ACHN (cell line): ENCODE data around the gene MPIG6B.
A peak's percentile ranks its signal among the peaks of the same experiment; 100 is the strongest.

Source experiments
- DNase-seq: peaks from one replicate; pipeline ENCODE4 v3.0.0-alpha.2; 2015
- in situ Hi-C: cut with HindIII; loops from 2 replicates; pipeline ENCODE4 v1.10.0; 2017; ENCODE audit warnings: low sequenced_read_pairs, low pct_ligation_motif_present, low pct_unique_long_range_greater_than_20kb

MPIG6B gene

GRCh38 chr6:31717499-31718222 lies 5.5 kb upstream of the MPIG6B start:
- in situ Hi-C loops, result no loop called here
- DNase-seq, result no peak

DNA sequence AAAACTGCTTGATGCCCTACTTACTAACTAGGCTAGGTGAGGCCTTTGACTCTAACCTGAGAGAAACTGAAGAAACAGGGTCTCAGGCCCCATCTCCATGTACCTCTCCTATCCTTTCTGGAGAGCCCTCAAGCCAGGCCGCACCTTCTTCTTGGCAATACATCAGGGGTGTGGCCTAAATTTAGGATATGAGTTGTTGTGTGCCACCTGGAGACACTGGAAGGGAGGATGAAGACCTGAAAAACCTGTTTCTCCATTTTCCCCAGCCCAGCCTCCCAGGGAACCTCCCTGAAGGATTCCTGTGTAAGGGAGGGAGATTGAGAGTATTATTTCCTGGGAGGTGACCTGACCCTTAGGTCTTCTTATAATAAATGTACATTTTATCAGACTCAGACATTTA lies 4.9 kb upstream of the MPIG6B start:
- no peak for DNase-seq
- in situ Hi-C loops, result no loop called here

GRCh38 chr6:31719001-31719400 lies 4.2 kb upstream of the MPIG6B start:
- DNase-seq, result no peak
- in situ Hi-C loops, result no loop called here

DNA sequence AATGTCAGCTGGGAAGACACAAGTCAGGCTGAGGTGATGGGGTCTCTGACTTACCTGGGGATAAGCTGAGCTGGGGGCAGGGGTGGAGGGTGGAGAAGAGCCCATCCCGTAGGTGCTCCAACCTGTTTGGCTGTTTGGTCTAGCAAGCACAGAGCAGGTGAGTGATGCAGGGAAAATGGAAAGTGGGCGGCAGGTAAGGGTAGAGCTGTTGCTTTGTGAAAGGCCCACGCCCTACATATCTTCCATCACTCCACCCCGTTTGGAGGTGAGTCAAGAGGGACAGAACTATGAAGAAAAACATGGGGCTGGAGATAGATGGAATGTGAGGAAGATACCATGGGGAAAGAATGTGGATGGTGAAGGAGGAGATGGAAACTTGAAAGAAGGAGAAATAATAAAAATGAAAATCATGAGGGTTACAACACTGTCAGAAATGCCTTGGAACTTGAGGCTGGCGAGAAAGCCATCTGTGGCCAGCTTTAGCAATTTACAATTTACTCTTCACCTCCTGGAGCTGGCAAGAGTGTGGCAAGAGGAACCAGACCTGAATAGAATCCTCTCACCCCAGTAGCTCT lies 2.9 kb upstream of the MPIG6B start:
- in situ Hi-C loops, result no loop called here
- DNase-seq, result no peak

DNA sequence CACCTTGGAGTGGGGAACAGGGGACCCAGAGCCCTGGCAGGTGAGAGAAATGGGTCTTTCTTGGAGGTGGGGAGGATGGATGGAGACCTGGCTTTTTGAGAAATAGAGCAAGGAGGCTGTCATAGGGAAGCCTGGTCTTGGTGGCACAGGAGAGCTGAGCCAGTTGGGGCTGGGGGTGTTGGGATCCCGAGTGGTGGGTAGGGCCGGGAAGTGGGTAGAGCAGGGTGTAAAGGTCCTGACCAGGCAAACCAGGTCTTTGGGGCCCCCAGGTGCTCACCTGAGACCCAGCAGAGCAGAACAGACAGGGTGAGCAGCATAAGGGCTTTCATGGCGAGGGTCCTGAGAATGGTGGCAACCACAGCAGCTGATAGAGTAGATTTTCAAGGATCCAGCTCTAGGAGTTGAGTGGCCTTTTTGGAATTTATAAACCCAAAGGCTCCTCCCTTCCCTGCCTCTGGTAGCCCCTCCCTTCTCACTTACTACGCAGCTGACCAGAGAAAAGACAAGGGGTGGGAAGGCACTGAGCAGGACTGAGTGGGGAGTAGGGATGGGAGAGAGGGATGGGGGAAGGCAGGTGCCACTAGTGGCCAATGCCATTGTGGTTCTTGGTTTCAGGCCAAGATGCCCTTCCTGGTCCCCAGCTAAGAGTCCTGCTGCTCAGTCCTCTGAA lies 1.7 kb upstream of the MPIG6B start, which contains the start of gene LY6G6C:
Gene LY6G6C (minus strand): TSS at position 396 of the 670 bp plus-strand sequence. CDS start 67 bp downstream, at position 329.
- in situ Hi-C loops, result no loop called here
- no peak for DNase-seq

DNA sequence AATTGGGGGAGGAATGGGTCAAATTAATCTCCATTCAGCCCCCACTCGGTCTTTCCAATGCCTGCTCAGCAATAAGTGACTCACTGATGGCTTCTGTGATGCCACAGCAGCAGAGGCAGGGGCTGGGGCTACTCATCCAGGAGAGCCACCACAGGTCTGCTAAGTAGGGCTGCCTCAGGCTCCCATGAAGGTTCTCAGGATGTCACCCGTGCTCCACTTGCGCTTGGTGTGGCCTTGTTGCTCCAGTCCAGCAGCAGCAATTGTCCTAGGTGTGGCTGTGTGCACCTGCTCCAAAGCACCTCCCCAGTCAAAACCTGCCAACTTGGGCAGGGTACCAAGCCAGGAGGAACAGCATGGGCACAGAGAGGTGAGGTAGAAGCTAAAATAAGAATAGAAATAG lies 1.0 kb upstream of the MPIG6B start:
- no peak for DNase-seq
- in situ Hi-C loops, result no loop called here

GRCh38 chr6:31723980-31724691 lies 963 bp downstream of the MPIG6B start:
- DNase-seq, result no peak

DNA sequence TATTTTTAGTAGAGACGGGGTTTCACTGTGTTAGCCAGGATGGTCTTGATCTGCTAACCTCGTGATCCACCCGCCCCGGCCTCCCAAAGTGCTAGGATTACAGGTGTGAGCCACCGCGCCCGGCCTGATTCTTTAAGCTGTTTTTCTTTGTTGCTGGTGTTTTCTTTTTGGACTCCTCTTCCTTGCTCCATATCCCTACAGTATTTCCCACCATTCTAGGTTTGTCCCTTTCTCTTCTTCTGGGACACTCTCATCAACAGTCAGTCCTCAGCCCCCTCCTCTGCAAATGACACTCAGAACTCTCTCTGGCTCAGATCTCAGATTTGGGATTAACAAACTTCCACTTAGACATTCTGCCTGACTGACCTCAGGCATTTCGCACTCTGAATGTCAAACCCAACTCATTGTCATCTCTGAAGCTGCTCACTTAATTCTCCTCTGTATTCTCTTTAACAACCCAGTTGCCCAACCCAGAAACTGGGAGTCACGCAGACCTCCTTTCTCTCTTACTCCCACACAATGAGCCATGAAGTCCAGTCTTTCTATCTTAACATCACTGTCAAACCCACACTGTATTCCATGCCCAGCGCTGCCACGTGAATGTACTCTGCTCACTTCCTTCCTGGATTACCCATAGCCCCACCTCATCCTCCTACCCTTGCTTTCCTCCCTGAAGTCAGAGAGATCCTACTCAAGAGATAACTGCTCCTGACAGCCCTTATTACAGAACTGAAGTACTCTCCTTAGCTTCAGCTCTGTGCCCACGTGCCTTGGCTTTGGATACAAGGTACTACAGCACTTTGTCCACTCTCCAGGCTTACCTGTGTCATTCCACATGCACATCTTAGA lies 2.6 kb downstream of the MPIG6B start:
- no peak for DNase-seq
- in situ Hi-C loops, result no loop called here

More at GRCh38 chr6:31723980-31724691, 963 bp downstream of the MPIG6B start:
- in situ Hi-C loops, result no loop called here

- in situ Hi-C loops, result no loop called here
- no peak for DNase-seq
These were observed 4.0 kb downstream of the MPIG6B start for GRCh38 chr6:31727034-31727716.

DNA sequence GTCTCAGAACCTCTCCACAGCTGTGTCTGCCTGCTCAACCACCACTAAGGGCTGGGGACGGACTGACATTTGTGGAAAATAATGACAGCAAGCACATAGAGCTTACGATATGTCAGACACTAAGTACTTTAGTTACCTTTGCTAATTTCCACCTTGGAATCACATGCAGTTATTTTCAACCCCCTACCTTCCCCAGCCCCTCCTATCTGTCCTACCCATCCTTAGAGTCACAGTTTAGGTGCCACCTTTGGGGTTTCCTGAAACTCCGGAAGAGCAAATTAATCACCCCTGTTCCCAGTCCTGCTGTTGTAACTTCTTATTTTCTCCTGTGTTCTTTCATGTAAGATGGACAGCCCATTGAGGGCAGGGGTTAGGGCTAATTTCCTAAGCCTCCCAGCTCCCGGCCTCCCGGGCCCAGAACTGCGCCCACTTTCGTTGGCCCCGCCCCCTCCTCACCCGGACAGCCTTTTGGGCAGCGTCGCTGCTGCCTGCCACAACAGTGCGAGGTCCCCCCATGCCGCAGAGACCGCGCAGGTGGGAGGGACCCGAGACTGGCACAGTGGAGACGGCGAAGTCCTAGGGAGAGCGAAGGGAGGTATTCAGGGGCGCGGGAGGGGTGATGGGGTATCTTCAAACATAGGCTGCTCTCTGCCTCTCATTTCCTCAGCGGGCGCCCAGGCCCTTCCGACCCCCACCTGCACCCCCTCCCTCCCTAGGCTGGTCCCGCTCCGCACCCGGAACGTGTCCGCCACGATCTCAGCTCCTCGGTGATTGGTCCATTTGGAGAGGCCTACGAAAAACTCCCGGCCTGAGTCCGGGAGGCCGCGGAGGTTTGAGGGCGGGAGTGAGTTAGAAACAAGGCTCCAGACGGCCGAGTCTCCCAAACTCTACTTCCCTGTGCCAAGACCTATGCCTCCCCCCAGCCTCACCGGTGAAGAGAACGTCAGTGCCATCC lies 4.8 kb downstream of the MPIG6B start:
- no peak for DNase-seq
- in situ Hi-C loops, result no loop called here

DNA sequence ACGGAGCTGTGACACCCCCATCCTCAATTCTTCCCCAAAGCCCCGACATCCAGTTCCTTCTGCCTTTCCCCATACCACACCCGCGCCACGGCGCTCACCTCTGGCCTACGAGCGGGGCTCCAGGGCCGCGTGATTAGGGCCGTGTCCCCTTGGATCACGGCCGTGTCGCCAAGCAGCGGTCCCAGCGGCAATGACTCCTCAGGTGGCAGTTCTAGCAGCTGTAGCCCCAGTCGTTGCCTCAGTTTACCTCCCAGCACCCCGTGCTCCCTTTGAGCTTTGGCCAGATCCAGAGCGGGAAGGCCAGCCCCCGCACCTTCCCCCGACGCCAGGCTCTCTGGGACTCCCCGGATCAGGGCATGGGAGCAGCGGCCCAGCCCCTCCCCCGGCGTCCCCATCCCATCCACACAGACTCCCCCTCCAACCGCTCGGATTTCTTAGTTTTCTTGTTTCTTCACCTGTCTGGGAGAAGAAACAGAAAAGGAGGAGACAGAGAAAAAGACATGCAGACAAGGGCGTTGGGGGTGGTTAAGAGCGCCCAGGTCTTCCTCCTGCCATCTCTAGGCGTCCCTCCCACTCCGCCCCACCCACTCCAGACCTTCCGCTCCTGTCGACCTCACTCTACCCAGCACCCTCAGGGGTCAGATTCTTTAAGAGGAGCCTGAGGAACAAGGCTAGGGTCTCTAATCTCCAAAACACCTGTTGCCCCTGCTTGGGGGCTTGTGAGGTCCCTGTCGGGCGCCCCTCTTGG lies 5.8 kb downstream of the MPIG6B start, which contains the start of gene DDAH2:
Gene DDAH2 (minus strand): TSS at position 533 of the 748 bp plus-strand sequence. CDS start 138 bp downstream, at position 395.
- in situ Hi-C loops, result no loop called here
- DNase-seq, result no peak

DNA sequence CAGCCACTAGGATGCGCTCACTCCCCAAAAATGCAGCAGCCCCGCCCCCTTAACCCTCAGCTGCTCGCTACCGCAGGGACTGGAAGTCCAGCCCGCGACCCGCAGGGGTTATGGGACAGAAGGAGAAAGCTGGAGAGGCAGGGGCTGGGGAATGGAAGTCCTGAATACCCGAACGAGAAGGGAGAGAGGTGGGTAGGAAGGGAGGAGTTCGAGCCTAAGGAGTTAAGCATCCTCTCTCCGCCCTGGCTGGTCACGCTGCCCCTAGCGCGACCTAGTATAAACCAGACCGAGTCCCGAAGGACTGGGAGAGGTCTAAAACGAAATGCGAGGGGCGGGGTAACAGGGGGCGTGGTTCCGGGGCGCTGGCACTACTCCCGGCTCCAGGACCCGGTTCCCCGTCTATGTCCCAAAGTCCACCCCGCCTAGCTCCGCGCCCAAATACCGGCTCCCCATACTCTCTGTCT lies 6.4 kb downstream of the MPIG6B start:
- in situ Hi-C loops, result no loop called here
- peak; percentile 85 for DNase-seq

GRCh38 chr6:31729979-31730630 lies 6.9 kb downstream of the MPIG6B start:
- in situ Hi-C loops, result no loop called here
- DNase-seq, result peak; percentile 79

DNA sequence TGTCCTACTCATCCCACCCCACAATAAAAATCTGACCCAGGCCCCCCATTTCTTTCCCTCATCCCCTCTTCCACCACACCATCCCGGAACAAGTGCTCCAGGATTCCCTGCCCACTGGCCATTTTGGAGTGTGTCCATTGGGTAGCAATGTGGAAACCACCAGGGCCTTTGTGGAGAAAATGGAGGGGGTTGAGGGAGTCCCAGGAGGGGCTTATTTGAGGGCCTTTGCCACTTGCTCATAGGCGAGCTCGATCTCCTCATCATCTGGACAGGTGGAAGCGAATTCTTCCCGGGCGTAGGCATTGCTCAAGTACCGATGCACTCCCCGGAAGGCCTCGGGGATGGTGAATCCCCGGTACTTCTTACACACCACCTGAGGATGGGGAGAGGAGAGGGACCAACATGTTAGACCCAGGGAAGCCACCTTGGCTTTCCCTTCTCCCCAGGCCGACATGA lies 7.5 kb downstream of the MPIG6B start:
- in situ Hi-C loops, result no loop called here
- no peak for DNase-seq

- in situ Hi-C loops, result no loop called here
These were observed 8.9 kb downstream of the MPIG6B start for GRCh38 chr6:31732029-31732428.

More at GRCh38 chr6:31732029-31732428, 8.9 kb downstream of the MPIG6B start:
- no peak for DNase-seq
